Activated T-cell treated with anti-CD3 and anti-CD28 coated beads, Interleukin-2, amount 50 U/mL, for 24 hours (primary cell): Measurements from ENCODE around the gene LSM7.

ENCODE experiments used
- DNase-seq: peaks from one replicate; pipeline ENCODE4 v3.0.0-alpha.2; 2020
- H3K27ac Mint-ChIP-seq: 2 replicates; pipeline ENCODE4 v1.8.0; 2020; ENCODE audit warnings: mild to moderate bottlenecking, mixed read lengths
- H3K27me3 Mint-ChIP-seq: 2 replicates; pipeline ENCODE4 v1.8.0; 2020; ENCODE audit warnings: mixed read lengths
- H3K36me3 Mint-ChIP-seq: 2 replicates; pipeline ENCODE4 v1.8.0; 2020; ENCODE audit warnings: low read depth, mixed read lengths
- H3K4me1 Mint-ChIP-seq: 2 replicates; pipeline ENCODE4 v1.8.0; 2020; ENCODE audit warnings: low read depth, mixed read lengths
- H3K4me3 Mint-ChIP-seq: 2 replicates; pipeline ENCODE4 v1.8.0; 2020; ENCODE audit warnings: mild to moderate bottlenecking, moderate library complexity, mixed read lengths
- H3K9me3 Mint-ChIP-seq: 2 replicates; pipeline ENCODE4 v1.8.0; 2020; ENCODE audit warnings: mixed read lengths

Gene LSM7

GRCh38 chr19:2336528-2337328 is 8.3 kb upstream of the LSM7 start:
- H3K27ac Mint-ChIP-seq: no peak overlapping the region
- peaks cover 22% of the 10 kb centered on the region for H3K36me3 Mint-ChIP-seq
- H3K9me3 Mint-ChIP-seq: peaks cover 5% of the 10 kb centered on the region
- H3K27me3 Mint-ChIP-seq: no peaks in the 10 kb centered on the region
- no peak overlapping the region for H3K4me3 Mint-ChIP-seq
- DNase-seq: no peak
- H3K4me1 Mint-ChIP-seq: peaks cover 23% of the 10 kb centered on the region

DNA sequence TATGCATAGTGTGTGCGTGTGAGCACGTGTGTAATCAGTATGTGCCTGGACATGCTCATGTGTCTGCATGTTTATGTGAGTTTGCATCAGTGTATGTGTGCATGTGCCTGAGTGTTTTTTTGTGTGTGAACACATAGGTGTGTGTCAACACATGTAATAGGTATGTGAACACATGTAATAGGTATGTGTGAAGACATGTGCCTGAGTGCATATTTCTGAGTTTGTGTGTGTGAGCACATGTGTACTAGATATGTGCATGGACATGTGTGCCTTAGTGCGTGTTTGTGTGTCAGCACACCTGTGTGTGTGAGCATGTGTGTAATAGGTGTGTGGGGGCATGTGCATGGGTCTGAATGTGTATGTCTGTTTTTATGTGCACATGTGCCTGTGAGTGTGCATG is 7.5 kb upstream of the LSM7 start:
- H3K36me3 Mint-ChIP-seq: peaks cover 18% of the 10 kb centered on the region
- peaks cover 32% of the 10 kb centered on the region for H3K4me1 Mint-ChIP-seq
- no peak overlapping the region for H3K4me3 Mint-ChIP-seq
- DNase-seq: no peak
- H3K9me3 Mint-ChIP-seq: peaks cover 5% of the 10 kb centered on the region
- no peaks in the 10 kb centered on the region for H3K27me3 Mint-ChIP-seq
- H3K27ac Mint-ChIP-seq: no peak overlapping the region

- no peak overlapping the region for H3K4me3 Mint-ChIP-seq
- H3K27me3 Mint-ChIP-seq: no peaks in the 10 kb centered on the region
- H3K4me1 Mint-ChIP-seq: peaks cover 39% of the 10 kb centered on the region
- DNase-seq: no peak
- H3K9me3 Mint-ChIP-seq: peaks cover 5% of the 10 kb centered on the region
- peaks cover 18% of the 10 kb centered on the region for H3K36me3 Mint-ChIP-seq
- no peak overlapping the region for H3K27ac Mint-ChIP-seq
Measured at GRCh38 chr19:2334986-2335846, 6.8 kb upstream of the LSM7 start.

DNA sequence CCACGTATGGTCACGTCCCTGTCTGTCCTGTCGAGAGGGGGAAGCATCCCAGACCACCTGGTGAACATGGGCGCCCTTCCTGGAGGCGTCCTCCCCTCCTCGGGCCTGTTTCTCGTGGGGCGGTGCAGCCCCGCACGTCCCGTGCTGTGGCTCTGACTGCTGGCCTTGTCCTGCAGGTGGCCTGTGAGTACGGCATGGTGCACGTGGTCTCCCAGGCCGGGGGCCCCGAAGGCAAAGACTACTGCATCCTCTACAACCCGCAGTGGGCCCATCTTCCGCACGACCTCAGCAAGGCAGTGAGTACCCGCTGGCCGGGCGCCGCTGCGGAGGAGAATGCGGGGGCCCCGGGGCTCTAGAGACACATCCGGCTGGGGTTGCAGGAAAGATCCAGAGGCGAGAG is 6.0 kb upstream of the LSM7 start:
- no peak overlapping the region for H3K4me3 Mint-ChIP-seq
- DNase-seq: no peak
- peaks cover 23% of the 10 kb centered on the region for H3K36me3 Mint-ChIP-seq
- H3K4me1 Mint-ChIP-seq: peaks cover 45% of the 10 kb centered on the region
- no peaks in the 10 kb centered on the region for H3K27me3 Mint-ChIP-seq
- peaks cover 5% of the 10 kb centered on the region for H3K9me3 Mint-ChIP-seq
- H3K27ac Mint-ChIP-seq: no peak overlapping the region

DNA sequence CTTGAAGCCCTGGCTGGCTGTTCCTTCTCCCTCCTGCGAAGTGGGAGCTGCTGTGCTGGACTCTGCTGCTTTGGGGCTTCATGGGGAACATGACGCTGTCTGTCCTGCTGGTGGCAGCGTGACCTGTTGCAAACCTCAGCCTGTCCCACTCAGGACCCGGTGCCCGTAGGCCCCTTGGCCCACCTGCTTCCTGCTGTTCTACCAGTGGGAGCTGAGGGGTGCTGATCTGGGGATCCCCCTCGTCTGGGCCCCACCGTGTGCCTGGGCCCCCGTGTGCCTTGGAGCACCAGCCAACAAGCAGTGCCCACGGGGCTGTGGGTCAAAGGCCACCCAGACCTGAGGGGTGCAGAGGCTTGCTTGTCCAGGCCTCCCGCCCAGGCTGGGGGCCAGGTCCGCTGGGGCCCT is 5.4 kb upstream of the LSM7 start:
- Mint-ChIP-seq H3K27ac (peak overlapping the region; percentile 71), H3K4me1 (peaks cover 48% of the 10 kb centered on the region), H3K27me3 (no peaks in the 10 kb centered on the region), H3K9me3 (peaks cover 5% of the 10 kb centered on the region), H3K4me3 (no peak overlapping the region), H3K36me3 (peaks cover 26% of the 10 kb centered on the region)
- no peak for DNase-seq

- Mint-ChIP-seq H3K4me3 (no peak overlapping the region), H3K27ac (peak overlapping the region; percentile 71), H3K4me1 (peaks cover 48% of the 10 kb centered on the region), H3K9me3 (peaks cover 5% of the 10 kb centered on the region), H3K27me3 (no peaks in the 10 kb centered on the region), H3K36me3 (peaks cover 28% of the 10 kb centered on the region)
- no peak for DNase-seq
Measured at GRCh38 chr19:2333027-2333806, 4.8 kb upstream of the LSM7 start.

DNA sequence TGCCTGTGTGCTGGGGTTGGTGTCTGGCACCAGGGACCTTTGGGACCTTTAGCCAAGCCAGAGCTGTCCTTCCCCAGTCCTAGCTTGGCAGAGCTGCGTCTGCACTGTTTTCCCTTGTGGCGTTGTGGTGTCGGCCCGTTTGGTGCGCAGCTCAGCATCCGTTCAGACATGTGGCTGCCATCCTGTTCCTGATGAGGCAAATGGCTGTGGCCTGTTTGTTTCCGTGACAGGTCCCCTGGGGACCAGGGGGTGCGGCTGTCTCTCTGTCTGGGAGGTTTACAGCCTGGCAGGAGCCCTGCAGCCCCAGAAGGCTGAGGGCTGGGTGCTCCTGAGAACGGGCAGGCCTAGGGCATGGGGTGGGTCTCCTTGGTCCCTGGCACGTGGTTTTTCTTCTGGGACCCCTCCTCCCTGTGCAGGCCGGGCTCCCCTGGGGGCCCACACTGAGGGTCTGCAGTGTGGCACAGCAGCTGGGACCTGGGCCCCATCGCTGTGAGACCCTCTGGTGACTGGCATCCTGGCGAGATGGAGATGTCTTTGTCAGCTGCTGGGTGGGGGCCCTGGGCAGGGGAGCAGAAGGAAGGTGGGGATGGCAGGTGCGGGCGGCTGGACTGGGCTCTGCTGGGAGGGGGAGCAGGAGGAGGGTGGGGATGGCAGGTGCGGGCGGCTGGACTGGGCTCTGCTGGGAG is 4.1 kb upstream of the LSM7 start:
- no peaks in the 10 kb centered on the region for H3K27me3 Mint-ChIP-seq
- peaks cover 29% of the 10 kb centered on the region for H3K36me3 Mint-ChIP-seq
- peaks cover 5% of the 10 kb centered on the region for H3K9me3 Mint-ChIP-seq
- H3K4me3 Mint-ChIP-seq: peak overlapping the region; percentile 55
- peaks cover 52% of the 10 kb centered on the region for H3K4me1 Mint-ChIP-seq
- H3K27ac Mint-ChIP-seq: peak overlapping the region; percentile 85
- peak; percentile 54 for DNase-seq

GRCh38 chr19:2331601-2332246 is 3.3 kb upstream of the LSM7 start:
- Mint-ChIP-seq H3K4me3 (peak overlapping the region; percentile 15), H3K27ac (peak overlapping the region; percentile 85), H3K36me3 (peaks cover 36% of the 10 kb centered on the region), H3K4me1 (peaks cover 59% of the 10 kb centered on the region), H3K27me3 (no peaks in the 10 kb centered on the region), H3K9me3 (peaks cover 5% of the 10 kb centered on the region)
- DNase-seq: no peak

- no peak for DNase-seq
- Mint-ChIP-seq H3K9me3 (peaks cover 2% of the 10 kb centered on the region), H3K4me1 (peaks cover 64% of the 10 kb centered on the region), H3K27ac (peak overlapping the region; percentile 78), H3K27me3 (no peaks in the 10 kb centered on the region), H3K36me3 (peaks cover 44% of the 10 kb centered on the region), H3K4me3 (peak overlapping the region; percentile 97)
Measured at GRCh38 chr19:2330632-2331284, 2.4 kb upstream of the LSM7 start.

DNA sequence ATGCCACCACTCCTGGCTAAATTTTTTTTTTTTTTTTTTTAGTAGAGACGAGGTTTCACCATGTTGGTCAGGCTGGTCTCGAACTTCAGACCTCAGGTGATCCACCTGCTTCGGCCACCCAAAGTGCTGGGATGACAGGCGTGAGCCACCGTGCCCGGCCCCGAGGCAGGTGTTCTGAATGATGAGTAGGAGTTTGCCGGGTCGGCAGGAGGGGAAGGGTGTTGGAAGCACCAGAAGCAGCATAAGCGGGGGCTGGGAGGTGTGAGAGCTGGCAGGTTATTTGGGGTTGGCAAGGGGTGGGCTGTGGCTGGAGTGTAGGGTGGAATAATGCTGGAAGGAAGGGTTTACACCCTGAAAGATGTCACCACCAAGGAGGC is 1.9 kb upstream of the LSM7 start:
- DNase-seq: no peak
- H3K27ac Mint-ChIP-seq: peak overlapping the region; percentile 78
- peaks cover 45% of the 10 kb centered on the region for H3K36me3 Mint-ChIP-seq
- H3K4me3 Mint-ChIP-seq: peak overlapping the region; percentile 97
- no peaks in the 10 kb centered on the region for H3K9me3 Mint-ChIP-seq
- H3K27me3 Mint-ChIP-seq: no peaks in the 10 kb centered on the region
- peaks cover 67% of the 10 kb centered on the region for H3K4me1 Mint-ChIP-seq

GRCh38 chr19:2329501-2329916 is 1.1 kb upstream of the LSM7 start:
- no peak for DNase-seq
- Mint-ChIP-seq H3K27me3 (no peaks in the 10 kb centered on the region), H3K36me3 (peaks cover 50% of the 10 kb centered on the region), H3K9me3 (no peaks in the 10 kb centered on the region), H3K4me3 (peak overlapping the region; percentile 97), H3K27ac (peak overlapping the region; percentile 89), H3K4me1 (peaks cover 70% of the 10 kb centered on the region)

DNA sequence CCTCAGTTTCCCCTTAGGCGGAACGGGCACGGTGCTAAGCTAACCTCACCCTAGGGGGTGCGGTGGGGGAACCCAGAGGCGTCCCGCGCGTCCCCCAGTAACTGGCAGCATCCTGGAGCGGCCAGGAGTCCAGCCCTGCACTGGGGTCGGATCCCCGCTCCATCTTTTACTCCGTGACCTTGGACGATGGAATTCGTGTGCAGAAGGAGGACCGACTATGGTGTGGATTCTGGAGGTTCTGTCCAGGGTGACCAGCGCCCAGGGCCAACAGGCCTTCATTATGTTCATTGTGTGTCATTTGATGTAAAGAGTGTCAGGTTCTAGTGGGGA is 728 bp upstream of the LSM7 start:
- Mint-ChIP-seq H3K36me3 (peaks cover 53% of the 10 kb centered on the region), H3K27ac (peak overlapping the region; percentile 89), H3K4me1 (peaks cover 70% of the 10 kb centered on the region)

GRCh38 chr19:2327773-2328400 is 499 bp downstream of the LSM7 start:
- DNase-seq: peak; percentile 74
- no peaks in the 10 kb centered on the region for H3K27me3 Mint-ChIP-seq
- H3K36me3 Mint-ChIP-seq: peaks cover 61% of the 10 kb centered on the region
- peaks cover 63% of the 10 kb centered on the region for H3K4me1 Mint-ChIP-seq
- peak overlapping the region; percentile 97 for H3K4me3 Mint-ChIP-seq
- peak overlapping the region; percentile 99 for H3K27ac Mint-ChIP-seq
- H3K9me3 Mint-ChIP-seq: no peaks in the 10 kb centered on the region

More for the DNA sequence above, 728 bp upstream of the LSM7 start:
- peak overlapping the region; percentile 97 for H3K4me3 Mint-ChIP-seq
- no peak for DNase-seq
- H3K9me3 Mint-ChIP-seq: no peaks in the 10 kb centered on the region
- H3K27me3 Mint-ChIP-seq: no peaks in the 10 kb centered on the region
